Smooth muscle cell (in vitro differentiated cells): ENCODE data around the gene KRT14. TPM values are rescaled to one million over a fixed set of nuclear protein-coding genes. Genes with fewer than 3 reads are reported as not detected.
A peak's percentile ranks its signal among the peaks of the same experiment; 100 is the strongest.

Experiments
- DNase-seq: peaks from one replicate; lab custom pipeline; 2025; ENCODE audit not compliant: unreplicated experiment; lab: John Stamatoyannopoulos, UW
- H2AFZ ChIP-seq: fragments of 200-600 bp; sonication (generic); 2 replicates; pipeline ENCODE4 v1.6.0; 2016; ENCODE audit warnings: antibody characterized with exemption, low read depth, mild to moderate bottlenecking
- H3F3A ChIP-seq: fragments of 200-600 bp; sonication (generic); 2 replicates; pipeline ENCODE4 v1.6.0; 2017; ENCODE audit warnings: antibody characterized with exemption, low read depth
- H3K27ac ChIP-seq: fragments of 200-600 bp; sonication (generic); 2 replicates; pipeline ENCODE4 v1.5.1; 2016; ENCODE audit warnings: low read depth, mild to moderate bottlenecking
- H3K27me3 ChIP-seq: fragments of 200-600 bp; sonication (generic); 2 replicates; pipeline ENCODE4 v1.6.1; 2016; ENCODE audit warnings: low read depth, mild to moderate bottlenecking
- H3K36me3 ChIP-seq: fragments of 200-600 bp; sonication (generic); 2 replicates; pipeline ENCODE4 v1.5.1; 2016; ENCODE audit warnings: low read depth
- H3K4me1 ChIP-seq: fragments of 200-600 bp; sonication (generic); 2 replicates; pipeline ENCODE4 v1.5.1; 2016; ENCODE audit warnings: low read depth
- H3K4me2 ChIP-seq: fragments of 200-600 bp; sonication (generic); 2 replicates; pipeline ENCODE4 v1.6.0; 2016; ENCODE audit warnings: mild to moderate bottlenecking
- H3K4me3 ChIP-seq: fragments of 200-600 bp; sonication (generic); 2 replicates; pipeline ENCODE4 v1.5.1; 2016; ENCODE audit warnings: mild to moderate bottlenecking
- H3K79me2 ChIP-seq: fragments of 200-600 bp; sonication (generic); 2 replicates; pipeline ENCODE4 v1.6.0; 2016; ENCODE audit warnings: low read depth, mild to moderate bottlenecking
- H3K9ac ChIP-seq: fragments of 200-600 bp; sonication (generic); 2 replicates; pipeline ENCODE4 v1.6.0; 2016; ENCODE audit warnings: low read depth
- H3K9me3 ChIP-seq: fragments of 200-600 bp; sonication (generic); replicated peaks from 2 replicates; pipeline ENCODE4 v1.5.1; 2016; ENCODE audit warnings: low read depth
- H4K20me1 ChIP-seq: fragments of 200-600 bp; sonication (generic); 2 replicates; pipeline ENCODE4 v1.6.0; 2016; ENCODE audit warnings: low read depth
- CTCF ChIP-seq: fragments of 200-600 bp; sonication (generic); IDR thresholded peaks from 2 replicates; pipeline ENCODE4 v1.5.1; 2017; ENCODE audit warnings: borderline replicate concordance, mild to moderate bottlenecking, antibody characterized with exemption; ENCODE audit not compliant: insufficient read depth, poor library complexity, severe bottlenecking
- WGBS: methylation state at CpG from one replicate; pipeline ENCODE4 v1.1.7; 2016; ENCODE audit warnings: low lambda C conversion rate; 5-methylcytosine and 5-hydroxymethylcytosine counted together
- polyA plus RNA-seq: library from polyadenylated mRNA; unstranded; fragments of >200 nt; fragmentation: Nextera tagmentation; extraction: Ambion mirVana; gene quantifications from 2 replicates; pipeline ENCODE4 v1.2.1, GENCODE V29; 2016
- total RNA-seq: library from RNA; depleted of rRNA; stranded (reverse); fragments of >200 nt; gene quantifications from 2 replicates; pipeline ENCODE4 v1.2.3, GENCODE V29; 2014

The KRT14 gene
- total and polyA plus RNA-seq, 2 experiments from 2014 or later: 193 to 348 TPM

GRCh38 chr17:41580687-41581365 is 5.9 kb downstream of the KRT14 start:
- Histone ChIP-seq H3K27ac (peak overlapping the region; percentile 71), H3K36me3 (no peaks in the 10 kb centered on the region), H3K4me1 (no peaks in the 10 kb centered on the region), H3K27me3 (no peaks in the 10 kb centered on the region), H3F3A (no peaks in the 10 kb centered on the region), H4K20me1 (no peaks in the 10 kb centered on the region), H3K4me3 (no peak overlapping the region), H2AFZ (no peak overlapping the region), H3K79me2 (no peaks in the 10 kb centered on the region), H3K4me2 (no peak overlapping the region), H3K9me3 (no peaks in the 10 kb centered on the region), H3K9ac (no peak overlapping the region)
- no peak for TF ChIP-seq CTCF
- no peak for DNase-seq
- 52% methylated on average over 1 of the region's 1 CpG for WGBS

- Histone ChIP-seq H3K4me1 (no peaks in the 10 kb centered on the region), H2AFZ (no peak overlapping the region), H3K36me3 (no peaks in the 10 kb centered on the region), H3F3A (no peaks in the 10 kb centered on the region), H3K27ac (peak overlapping the region; percentile 71), H3K9ac (no peak overlapping the region), H3K27me3 (no peaks in the 10 kb centered on the region), H4K20me1 (no peaks in the 10 kb centered on the region), H3K4me3 (no peak overlapping the region), H3K79me2 (no peaks in the 10 kb centered on the region), H3K4me2 (no peak overlapping the region), H3K9me3 (no peaks in the 10 kb centered on the region)
- no peak for DNase-seq
- 93% methylated on average over 2 of the region's 2 CpGs for WGBS
- TF ChIP-seq CTCF: no peak
Observed at GRCh38 chr17:41580244-41580575, 6.5 kb downstream of the KRT14 start.

DNA sequence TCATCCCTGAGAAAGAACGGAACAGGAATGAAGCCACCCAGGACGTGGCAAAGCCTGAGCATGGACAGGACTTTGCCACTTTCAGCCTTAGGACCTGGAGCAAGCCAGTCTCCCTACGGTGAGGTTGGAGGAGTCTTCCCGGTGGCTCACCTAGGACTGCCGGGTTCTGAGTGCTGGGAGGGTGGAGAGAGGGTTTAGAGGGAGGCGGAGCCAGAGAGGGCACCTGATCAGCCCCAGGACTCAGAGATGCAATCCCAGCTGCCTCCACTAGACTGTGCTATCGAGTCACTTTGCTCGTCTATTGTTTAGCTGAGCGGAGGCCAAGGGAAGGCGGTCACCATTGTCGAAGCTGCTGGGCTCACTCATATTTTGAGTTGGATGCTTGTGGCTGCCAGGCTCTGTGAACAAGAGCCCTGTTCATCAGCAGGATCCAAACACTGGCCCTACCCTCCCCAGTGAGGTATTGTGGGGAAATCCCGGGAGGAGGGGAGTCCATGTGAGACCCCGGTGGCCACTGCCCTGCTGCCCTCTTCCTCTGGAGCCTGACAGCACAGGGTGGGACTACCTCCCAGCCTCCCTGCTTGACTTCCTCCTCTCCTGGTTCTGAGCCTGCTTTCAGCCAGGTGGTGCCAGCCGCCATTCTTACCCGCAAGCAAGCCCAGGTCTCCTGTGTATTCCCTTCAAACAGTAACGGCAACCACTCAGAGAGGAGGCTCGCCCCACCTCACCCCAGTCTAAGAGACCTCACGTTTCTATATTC is 7.0 kb downstream of the KRT14 start:
- peak overlapping the region; percentile 60 for H2AFZ ChIP-seq
- peak overlapping the region; percentile 77 for H3K4me2 ChIP-seq

More for the DNA sequence above, 7.0 kb downstream of the KRT14 start:
- peak overlapping the region; percentile 13 for H3K4me3 ChIP-seq
- no peaks in the 10 kb centered on the region for H3K36me3 ChIP-seq
- peak; percentile 47 for DNase-seq
- H3K27ac ChIP-seq: peak overlapping the region; percentile 71
- no peaks in the 10 kb centered on the region for H3F3A ChIP-seq
- peak; percentile 72 for TF ChIP-seq CTCF
- H3K4me1 ChIP-seq: no peaks in the 10 kb centered on the region
- 40% methylated on average over 18 of the region's 18 CpGs for WGBS
- H3K9ac ChIP-seq: no peak overlapping the region
- no peaks in the 10 kb centered on the region for H3K79me2 ChIP-seq
- H3K9me3 ChIP-seq: no peaks in the 10 kb centered on the region
- no peaks in the 10 kb centered on the region for H3K27me3 ChIP-seq
- H4K20me1 ChIP-seq: no peaks in the 10 kb centered on the region
